NOMO-1 treated with dmso at 0.1 percent for 144 hours (cell line): ENCODE measurements around the gene COPA.
"Not testable (repeated sequence)": the region's sequence is repeated elsewhere in the genome, so short reads cannot be mapped to it uniquely, and the experiment has no call there.

Experiments
- DNase-seq: peaks from one replicate; lab custom pipeline; 2025; ENCODE audit not compliant: unreplicated experiment; lab: John Stamatoyannopoulos, UW

COPA gene

GRCh38 chr1:160342953-160343869 is at the start of gene COPA, which contains the start of gene NCSTN:
COPA (minus strand) TSS chr1:160343250; CDS start chr1:160343170, 80 bp downstream.
NCSTN (plus strand) TSS chr1:160343383; CDS start chr1:160343397, 14 bp downstream.
- peak; percentile 94 for DNase-seq

- not testable (repeated sequence) for DNase-seq
Measured at GRCh38 chr1:160388406-160388805, 45.4 kb upstream of the COPA start.

GRCh38 chr1:160384812-160385211 is 41.8 kb upstream of the COPA start:
- not testable (repeated sequence) for DNase-seq

- DNase-seq = no peak
Measured at GRCh38 chr1:160377585-160378206, 34.6 kb upstream of the COPA start.

GRCh38 chr1:160376525-160377131 is 33.6 kb upstream of the COPA start:
- DNase-seq = peak; percentile 53

GRCh38 chr1:160375788-160376524 is 32.9 kb upstream of the COPA start:
- DNase-seq = no peak

- DNase-seq = no peak
Measured at GRCh38 chr1:160374306-160375110, 31.5 kb upstream of the COPA start.

- peak; percentile 33 for DNase-seq
Measured at GRCh38 chr1:160373696-160374095, 30.6 kb upstream of the COPA start.

- DNase-seq = no peak
Measured at GRCh38 chr1:160371756-160372155, 28.7 kb upstream of the COPA start.

- DNase-seq = no peak
Measured at GRCh38 chr1:160371346-160371631, 28.2 kb upstream of the COPA start.

GRCh38 chr1:160370561-160371345 is 27.7 kb upstream of the COPA start:
- no peak for DNase-seq

- DNase-seq = no peak
Measured at GRCh38 chr1:160369087-160369486, 26.0 kb upstream of the COPA start.

GRCh38 chr1:160367934-160368923 is 25.2 kb upstream of the COPA start:
- no peak for DNase-seq

- DNase-seq = no peak
Measured at GRCh38 chr1:160367516-160367900, 24.5 kb upstream of the COPA start.

GRCh38 chr1:160366731-160367515 is 23.9 kb upstream of the COPA start, which contains the start of gene NHLH1:
NHLH1 (plus strand) TSS chr1:160367071; CDS start chr1:160370732, 3,661 bp downstream.
- DNase-seq = no peak

- no peak for DNase-seq
Measured at GRCh38 chr1:160365325-160365724, 22.3 kb upstream of the COPA start.

GRCh38 chr1:160363951-160364735 is 21.1 kb upstream of the COPA start:
- no peak for DNase-seq
